ENCODE results near the gene SOD1.

Gene SOD1

GRCh38 chr21:31686272-31686915, 26.9 kb downstream of the SOD1 start:
- DNase-seq: no peak

GRCh38 chr21:31687108-31687507, 27.6 kb downstream of the SOD1 start:
- DNase-seq: no peak

- no peak for DNase-seq
Measured at GRCh38 chr21:31688603-31689368, 29.3 kb downstream of the SOD1 start.

- no peak for DNase-seq
Measured at GRCh38 chr21:31693222-31693621, 33.7 kb downstream of the SOD1 start.

GRCh38 chr21:31696424-31696823, 36.9 kb downstream of the SOD1 start:
- no peak for DNase-seq

GRCh38 chr21:31698461-31698860, 39.0 kb downstream of the SOD1 start:
- no peak for DNase-seq

GRCh38 chr21:31700040-31700439, 40.5 kb downstream of the SOD1 start:
- no peak for DNase-seq

- DNase-seq: no peak
Measured at GRCh38 chr21:31706562-31706961, 47.1 kb downstream of the SOD1 start.

- DNase-seq: no peak
Measured at GRCh38 chr21:31707499-31707898, 48.0 kb downstream of the SOD1 start.

- DNase-seq: no peak
Measured at GRCh38 chr21:31708541-31708940, 49.0 kb downstream of the SOD1 start.

- no peak for DNase-seq
Measured at GRCh38 chr21:31710586-31710985, 51.1 kb downstream of the SOD1 start.

GRCh38 chr21:31711326-31711725, 51.8 kb downstream of the SOD1 start:
- no peak for DNase-seq

GRCh38 chr21:31711745-31712285, 52.3 kb downstream of the SOD1 start:
- no peak for DNase-seq

- no peak for DNase-seq
Measured at GRCh38 chr21:31713115-31713514, 53.6 kb downstream of the SOD1 start.

- DNase-seq: no peak
Measured at GRCh38 chr21:31713973-31714740, 54.7 kb downstream of the SOD1 start.

GRCh38 chr21:31714741-31715365, 55.4 kb downstream of the SOD1 start:
- DNase-seq: no peak

GRCh38 chr21:31716106-31716505, 56.6 kb downstream of the SOD1 start:
- DNase-seq: no peak

Data from CD4-positive, alpha-beta T cell treated with Interleukin-15 for 1 hour (primary cell).